ENCODE data around the gene GEN1.

The GEN1 gene

DNA sequence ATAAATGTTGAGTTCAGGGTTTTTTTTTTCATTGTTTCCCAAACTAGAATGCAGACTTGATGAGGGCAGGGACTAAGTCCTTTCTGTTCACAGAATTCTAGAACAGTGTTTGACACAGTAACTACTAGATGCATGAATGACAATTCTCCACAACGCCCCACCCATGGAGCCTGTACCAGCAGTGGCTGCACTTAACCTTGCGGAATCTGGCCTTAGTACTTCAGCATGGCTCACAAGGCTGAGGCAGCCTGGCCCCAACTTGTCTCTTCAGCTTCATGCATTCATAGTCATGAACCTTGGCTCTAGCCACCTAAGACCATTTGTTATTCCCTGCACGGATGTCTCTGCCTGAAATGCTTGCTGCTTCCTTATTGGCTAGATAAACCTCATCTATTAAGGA is 32.8 kb downstream of the GEN1 start:
- no peaks in the 10 kb centered on the region for H3K9me3 ChIP-seq (ENCODE audit: control insufficient read depth, low read depth, low read length)
- no peak overlapping the region for H3K9ac ChIP-seq (ENCODE audit: low read length)
- H3K36me3 ChIP-seq (ENCODE audit: control insufficient read depth, low read depth, low read length) = peaks cover 3% of the 10 kb centered on the region
- H3K27me3 ChIP-seq (ENCODE audit: control insufficient read depth, insufficient read depth, low read length) = no peaks in the 10 kb centered on the region
- no peak overlapping the region for H3K4me3 ChIP-seq (ENCODE audit: low read length)
- H3K4me1 ChIP-seq (ENCODE audit: control insufficient read depth, low read depth, low read length) = peaks cover 3% of the 10 kb centered on the region
- H3K27ac ChIP-seq (ENCODE audit: low read length) = no peak overlapping the region

DNA sequence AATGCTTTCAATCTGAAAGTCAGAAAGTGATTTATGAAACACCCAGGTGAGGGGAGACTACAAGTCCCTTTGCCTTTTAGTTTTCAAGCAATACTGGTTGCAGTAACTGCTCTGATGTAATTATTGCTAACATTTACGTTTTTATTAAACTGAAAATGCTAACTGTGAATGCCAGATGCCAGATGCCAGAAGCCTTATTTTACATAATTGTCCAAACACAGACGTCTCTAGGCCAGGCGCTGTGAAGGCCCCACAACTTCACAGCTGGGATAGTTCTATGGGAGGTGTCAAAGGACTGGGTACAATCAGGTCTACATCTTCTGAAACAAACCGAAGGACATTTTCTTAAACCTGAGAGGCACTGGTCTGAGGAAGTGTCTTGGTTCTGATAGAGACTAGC is 34.8 kb downstream of the GEN1 start:
- H3K9me3 ChIP-seq (ENCODE audit: control insufficient read depth, low read depth, low read length) = no peaks in the 10 kb centered on the region
- H3K9ac ChIP-seq (ENCODE audit: low read length) = no peak overlapping the region
- H3K36me3 ChIP-seq (ENCODE audit: control insufficient read depth, low read depth, low read length) = no peaks in the 10 kb centered on the region
- H3K4me3 ChIP-seq (ENCODE audit: low read length) = no peak overlapping the region
- H3K27me3 ChIP-seq (ENCODE audit: control insufficient read depth, insufficient read depth, low read length) = no peaks in the 10 kb centered on the region
- no peak overlapping the region for H3K27ac ChIP-seq (ENCODE audit: low read length)
- peaks cover 3% of the 10 kb centered on the region for H3K4me1 ChIP-seq (ENCODE audit: control insufficient read depth, low read depth, low read length)

GRCh38 chr2:17790536-17790935 is 36.6 kb downstream of the GEN1 start:
- no peak overlapping the region for H3K4me3 ChIP-seq (ENCODE audit: low read length)
- no peak overlapping the region for H3K27ac ChIP-seq (ENCODE audit: low read length)
- H3K9ac ChIP-seq (ENCODE audit: low read length) = no peak overlapping the region

DNA sequence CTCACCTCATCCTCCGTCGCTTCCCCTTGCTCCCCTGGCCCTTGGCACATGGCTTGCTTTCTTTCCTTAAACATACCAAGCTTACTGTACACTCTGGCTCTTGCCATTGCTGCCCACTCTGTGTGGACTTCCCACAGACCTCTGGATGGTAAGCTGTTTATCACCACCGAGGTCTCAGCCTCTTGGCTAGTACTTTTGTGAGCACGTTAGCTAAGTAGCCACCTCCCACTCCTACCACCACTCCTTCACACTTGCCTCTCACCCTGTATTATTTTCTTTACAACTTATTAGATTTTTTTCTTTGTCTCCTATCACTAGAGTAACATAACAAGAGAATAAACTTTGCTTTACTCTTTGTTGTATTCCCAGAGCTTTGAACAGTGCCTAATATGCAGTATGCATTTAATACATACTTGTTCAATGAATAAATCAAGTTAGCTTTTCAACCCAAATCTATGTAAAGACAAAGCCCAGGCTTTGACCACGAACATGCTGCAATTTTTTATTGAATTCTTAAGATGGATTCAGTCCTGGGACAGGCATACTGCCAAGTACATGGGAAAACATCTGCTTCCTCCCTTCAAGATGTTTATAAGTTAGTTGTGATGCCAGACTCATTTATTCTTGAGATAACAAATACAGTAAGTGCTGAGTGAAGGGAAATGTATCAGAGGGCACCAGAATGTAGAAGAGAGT is 37.3 kb downstream of the GEN1 start:
- no peaks in the 10 kb centered on the region for H3K4me1 ChIP-seq (ENCODE audit: control insufficient read depth, low read depth, low read length)
- no peak overlapping the region for H3K4me3 ChIP-seq (ENCODE audit: low read length)
- H3K9ac ChIP-seq (ENCODE audit: low read length) = no peak overlapping the region
- H3K9me3 ChIP-seq (ENCODE audit: control insufficient read depth, low read depth, low read length) = no peaks in the 10 kb centered on the region
- H3K36me3 ChIP-seq (ENCODE audit: control insufficient read depth, low read depth, low read length) = no peaks in the 10 kb centered on the region
- H3K27me3 ChIP-seq (ENCODE audit: control insufficient read depth, insufficient read depth, low read length) = no peaks in the 10 kb centered on the region
- H3K27ac ChIP-seq (ENCODE audit: low read length) = no peak overlapping the region

More at GRCh38 chr2:17790536-17790935, 36.6 kb downstream of the GEN1 start:
- H3K27me3 ChIP-seq (ENCODE audit: control insufficient read depth, insufficient read depth, low read length) = no peaks in the 10 kb centered on the region
- peaks cover 3% of the 10 kb centered on the region for H3K4me1 ChIP-seq (ENCODE audit: control insufficient read depth, low read depth, low read length)
- no peaks in the 10 kb centered on the region for H3K9me3 ChIP-seq (ENCODE audit: control insufficient read depth, low read depth, low read length)
- no peaks in the 10 kb centered on the region for H3K36me3 ChIP-seq (ENCODE audit: control insufficient read depth, low read depth, low read length)

DNA sequence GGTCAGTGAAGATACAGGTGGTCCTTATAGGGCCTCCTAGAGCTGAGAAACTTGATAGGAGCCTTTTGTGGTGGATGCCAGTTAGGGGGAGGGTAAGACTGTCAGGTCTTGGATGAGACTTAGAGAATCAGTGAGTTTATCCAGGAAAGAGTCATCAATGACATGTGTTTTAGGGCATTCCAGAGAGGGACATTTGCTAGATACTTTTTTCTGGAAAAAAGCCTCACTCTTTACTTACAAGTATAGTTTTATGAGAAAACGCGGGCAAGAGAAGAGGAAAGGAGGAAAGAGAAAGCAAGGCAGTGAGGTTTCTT is 37.8 kb downstream of the GEN1 start:
- Histone ChIP-seq H3K27ac (ENCODE audit: low read length) (no peak overlapping the region), H3K9ac (ENCODE audit: low read length) (no peak overlapping the region), H3K4me1 (ENCODE audit: control insufficient read depth, low read depth, low read length) (no peaks in the 10 kb centered on the region), H3K4me3 (ENCODE audit: low read length) (no peak overlapping the region), H3K27me3 (ENCODE audit: control insufficient read depth, insufficient read depth, low read length) (no peaks in the 10 kb centered on the region), H3K9me3 (ENCODE audit: control insufficient read depth, low read depth, low read length) (no peaks in the 10 kb centered on the region), H3K36me3 (ENCODE audit: control insufficient read depth, low read depth, low read length) (no peaks in the 10 kb centered on the region)

GRCh38 chr2:17792515-17792914 is 38.6 kb downstream of the GEN1 start:
- Histone ChIP-seq H3K9me3 (ENCODE audit: control insufficient read depth, low read depth, low read length) (no peaks in the 10 kb centered on the region), H3K27me3 (ENCODE audit: control insufficient read depth, insufficient read depth, low read length) (no peaks in the 10 kb centered on the region), H3K9ac (ENCODE audit: low read length) (no peak overlapping the region), H3K27ac (ENCODE audit: low read length) (no peak overlapping the region), H3K36me3 (ENCODE audit: control insufficient read depth, low read depth, low read length) (no peaks in the 10 kb centered on the region), H3K4me1 (ENCODE audit: control insufficient read depth, low read depth, low read length) (no peaks in the 10 kb centered on the region), H3K4me3 (ENCODE audit: low read length) (no peak overlapping the region)

DNA sequence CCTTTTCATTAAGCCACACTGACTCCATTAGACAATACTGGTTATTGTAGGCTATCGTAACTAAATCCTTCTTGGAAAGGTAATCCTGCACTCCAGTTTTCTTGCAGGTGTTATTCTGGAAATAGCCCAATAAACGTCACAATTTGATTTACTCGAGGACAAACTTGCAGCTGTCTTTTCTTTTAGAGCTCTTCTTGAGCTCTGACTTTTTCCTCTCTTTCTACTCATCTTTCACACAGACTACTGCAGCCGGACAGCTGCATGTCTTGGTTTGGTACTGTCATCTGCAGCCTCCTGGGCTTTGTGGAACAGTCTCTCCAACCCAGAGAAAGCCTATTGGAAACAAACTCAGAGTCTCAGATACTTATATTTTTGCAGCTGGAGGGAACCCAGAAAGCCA is 39.4 kb downstream of the GEN1 start:
- Histone ChIP-seq H3K27me3 (ENCODE audit: control insufficient read depth, insufficient read depth, low read length) (no peaks in the 10 kb centered on the region), H3K9ac (ENCODE audit: low read length) (no peak overlapping the region), H3K9me3 (ENCODE audit: control insufficient read depth, low read depth, low read length) (no peaks in the 10 kb centered on the region), H3K4me1 (ENCODE audit: control insufficient read depth, low read depth, low read length) (no peaks in the 10 kb centered on the region), H3K4me3 (ENCODE audit: low read length) (no peak overlapping the region), H3K27ac (ENCODE audit: low read length) (no peak overlapping the region), H3K36me3 (ENCODE audit: control insufficient read depth, low read depth, low read length) (no peaks in the 10 kb centered on the region)

DNA sequence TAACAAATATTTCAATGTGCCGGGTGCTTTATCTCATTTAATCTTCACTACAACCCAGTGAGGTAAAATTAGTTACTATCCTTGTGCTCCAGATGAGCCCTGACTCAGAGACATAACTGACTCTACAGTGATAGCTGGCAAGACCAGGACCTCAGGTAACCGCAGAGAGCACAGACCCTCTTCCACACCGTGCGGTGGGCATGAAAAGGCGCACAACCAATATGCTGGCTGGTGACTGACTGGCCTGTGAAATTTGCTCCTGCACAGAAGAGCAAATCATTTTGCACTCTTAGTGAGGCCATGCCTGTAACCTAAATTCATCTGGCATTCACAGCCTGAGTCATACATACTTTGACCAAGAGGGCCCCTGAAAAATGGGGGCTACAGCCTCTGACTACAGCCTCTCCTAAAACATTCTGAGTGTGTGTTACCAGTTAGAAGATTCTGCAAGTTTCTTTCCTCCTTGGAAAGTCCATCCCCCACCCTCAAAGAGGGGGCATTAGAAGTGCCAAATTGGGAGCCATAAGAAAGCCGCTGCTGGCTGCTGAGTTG is 39.9 kb downstream of the GEN1 start:
- Histone ChIP-seq H3K27ac (ENCODE audit: low read length) (no peak overlapping the region), H3K4me1 (ENCODE audit: control insufficient read depth, low read depth, low read length) (no peaks in the 10 kb centered on the region), H3K27me3 (ENCODE audit: control insufficient read depth, insufficient read depth, low read length) (no peaks in the 10 kb centered on the region), H3K9me3 (ENCODE audit: control insufficient read depth, low read depth, low read length) (no peaks in the 10 kb centered on the region), H3K4me3 (ENCODE audit: low read length) (no peak overlapping the region), H3K9ac (ENCODE audit: low read length) (no peak overlapping the region), H3K36me3 (ENCODE audit: control insufficient read depth, low read depth, low read length) (no peaks in the 10 kb centered on the region)

DNA sequence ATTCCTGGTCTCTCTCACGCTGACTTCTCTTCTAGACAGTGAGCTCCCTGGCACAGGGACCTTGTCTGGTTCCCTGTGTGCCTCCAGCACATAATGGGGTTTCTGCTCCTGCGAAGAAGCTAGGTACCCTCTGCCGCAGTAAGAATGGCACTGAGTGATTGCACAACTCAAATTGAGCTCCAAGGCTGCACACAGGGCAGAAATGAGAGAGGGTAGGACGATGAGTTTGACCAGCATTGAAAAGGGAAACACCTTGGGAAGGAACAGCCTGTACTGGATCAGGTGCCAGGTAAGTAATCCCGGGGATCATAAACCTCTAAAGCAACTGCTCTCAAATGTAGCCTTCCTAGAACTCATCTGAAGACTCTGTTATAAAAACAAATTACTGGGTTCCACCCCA is 41.4 kb downstream of the GEN1 start:
- Histone ChIP-seq H3K4me1 (ENCODE audit: control insufficient read depth, low read depth, low read length) (no peaks in the 10 kb centered on the region), H3K9me3 (ENCODE audit: control insufficient read depth, low read depth, low read length) (no peaks in the 10 kb centered on the region), H3K9ac (ENCODE audit: low read length) (no peak overlapping the region), H3K27me3 (ENCODE audit: control insufficient read depth, insufficient read depth, low read length) (no peaks in the 10 kb centered on the region), H3K4me3 (ENCODE audit: low read length) (no peak overlapping the region), H3K36me3 (ENCODE audit: control insufficient read depth, low read depth, low read length) (no peaks in the 10 kb centered on the region), H3K27ac (ENCODE audit: low read length) (no peak overlapping the region)

DNA sequence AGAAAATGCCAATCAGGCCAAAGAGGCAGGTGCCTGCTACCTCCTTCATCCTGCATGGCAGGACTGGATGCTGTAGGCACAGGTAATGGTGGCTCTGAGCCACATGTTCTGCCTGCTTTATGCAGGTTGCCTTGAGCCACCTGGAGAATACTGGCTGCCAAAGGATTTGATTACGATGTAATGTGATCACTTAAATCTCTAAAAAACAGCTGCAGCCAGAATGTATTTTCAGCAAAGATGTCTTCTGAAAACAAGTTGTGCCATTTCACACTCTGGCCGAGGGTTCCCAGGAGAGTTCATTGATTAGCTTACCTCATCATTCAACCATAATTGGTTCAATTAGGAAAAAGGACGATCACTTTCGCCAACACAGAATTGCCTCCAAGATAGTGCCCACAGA is 44.4 kb downstream of the GEN1 start:
- H3K4me1 ChIP-seq (ENCODE audit: control insufficient read depth, low read depth, low read length) = no peaks in the 10 kb centered on the region
- H3K9ac ChIP-seq (ENCODE audit: low read length) = no peak overlapping the region
- H3K27me3 ChIP-seq (ENCODE audit: control insufficient read depth, insufficient read depth, low read length) = no peaks in the 10 kb centered on the region
- no peak overlapping the region for H3K27ac ChIP-seq (ENCODE audit: low read length)
- no peaks in the 10 kb centered on the region for H3K36me3 ChIP-seq (ENCODE audit: control insufficient read depth, low read depth, low read length)
- no peak overlapping the region for H3K4me3 ChIP-seq (ENCODE audit: low read length)
- no peaks in the 10 kb centered on the region for H3K9me3 ChIP-seq (ENCODE audit: control insufficient read depth, low read depth, low read length)

- H3K4me1 ChIP-seq (ENCODE audit: control insufficient read depth, low read depth, low read length) = no peaks in the 10 kb centered on the region
- no peaks in the 10 kb centered on the region for H3K36me3 ChIP-seq (ENCODE audit: control insufficient read depth, low read depth, low read length)
- no peaks in the 10 kb centered on the region for H3K27me3 ChIP-seq (ENCODE audit: control insufficient read depth, insufficient read depth, low read length)
- no peak overlapping the region for H3K27ac ChIP-seq (ENCODE audit: low read length)
- H3K9me3 ChIP-seq (ENCODE audit: control insufficient read depth, low read depth, low read length) = no peaks in the 10 kb centered on the region
- no peak overlapping the region for H3K9ac ChIP-seq (ENCODE audit: low read length)
- no peak overlapping the region for H3K4me3 ChIP-seq (ENCODE audit: low read length)
Observed at GRCh38 chr2:17799301-17800120, 45.6 kb downstream of the GEN1 start.

GRCh38 chr2:17800219-17800618 is 46.3 kb downstream of the GEN1 start:
- no peaks in the 10 kb centered on the region for H3K9me3 ChIP-seq (ENCODE audit: control insufficient read depth, low read depth, low read length)
- H3K9ac ChIP-seq (ENCODE audit: low read length) = no peak overlapping the region
- H3K4me3 ChIP-seq (ENCODE audit: low read length) = no peak overlapping the region
- H3K4me1 ChIP-seq (ENCODE audit: control insufficient read depth, low read depth, low read length) = no peaks in the 10 kb centered on the region
- no peak overlapping the region for H3K27ac ChIP-seq (ENCODE audit: low read length)
- H3K27me3 ChIP-seq (ENCODE audit: control insufficient read depth, insufficient read depth, low read length) = no peaks in the 10 kb centered on the region
- H3K36me3 ChIP-seq (ENCODE audit: control insufficient read depth, low read depth, low read length) = no peaks in the 10 kb centered on the region
